AG09319 (cell line): Measurements from ENCODE around the gene MED16.
"Not testable (repeated sequence)": the region's sequence is repeated elsewhere in the genome, so short reads cannot be mapped to it uniquely, and the experiment has no call there.

ENCODE experiments used
- DNase-seq: peaks from one replicate; pipeline ENCODE4 v3.0.0-alpha.2; 2010; ENCODE audit warnings: low read depth; ENCODE audit errors: extremely low read depth
- CTCF ChIP-seq: IDR thresholded peaks from 2 replicates; pipeline ENCODE4 v1.5.1; 2011; ENCODE audit warnings: low read depth, mild to moderate bottlenecking, inconsistent platforms, low read length, moderate library complexity

Gene MED16

GRCh38 chr19:850979-851335 is 42.0 kb downstream of the MED16 start:
- no peak for TF ChIP-seq CTCF
- no peak for DNase-seq

GRCh38 chr19:850221-850978 is 42.6 kb downstream of the MED16 start:
- peak; percentile 88 for DNase-seq
- TF ChIP-seq CTCF = no peak

- not testable (repeated sequence) for DNase-seq
Observed at GRCh38 chr19:849195-849594, 43.8 kb downstream of the MED16 start.

GRCh38 chr19:848386-848921 is 44.5 kb downstream of the MED16 start:
- no peak for TF ChIP-seq CTCF
- no peak for DNase-seq

GRCh38 chr19:845707-846521 is 47.1 kb downstream of the MED16 start:
- no peak for DNase-seq
- TF ChIP-seq CTCF = no peak

GRCh38 chr19:844546-844971 is 48.4 kb downstream of the MED16 start:
- no peak for TF ChIP-seq CTCF
- DNase-seq = no peak

- DNase-seq = no peak
- no peak for TF ChIP-seq CTCF
Observed at GRCh38 chr19:843836-844545, 49.0 kb downstream of the MED16 start.
